GM20000 (cell line): ENCODE measurements around the gene DUSP8.
"Not testable (repeated sequence)": the region's sequence is repeated elsewhere in the genome, so short reads cannot be mapped to it uniquely, and the experiment has no call there.

Source experiments
- DNase-seq: peaks from one replicate; pipeline ENCODE4 v3.0.0; 2012; ENCODE audit warnings: low spot score
- TF ChIP-seq, protein P1 (sequence below): IDR thresholded peaks from 2 replicates; pipeline ENCODE4 v1.5.1; 2012; ENCODE audit warnings: mild to moderate bottlenecking, control low read depth; ENCODE audit errors: extremely low read depth, missing control alignments

Gene DUSP8

GRCh38 chr11:1516273-1517067, 55.6 kb downstream of the DUSP8 start:
- TF ChIP-seq, protein P1, sequence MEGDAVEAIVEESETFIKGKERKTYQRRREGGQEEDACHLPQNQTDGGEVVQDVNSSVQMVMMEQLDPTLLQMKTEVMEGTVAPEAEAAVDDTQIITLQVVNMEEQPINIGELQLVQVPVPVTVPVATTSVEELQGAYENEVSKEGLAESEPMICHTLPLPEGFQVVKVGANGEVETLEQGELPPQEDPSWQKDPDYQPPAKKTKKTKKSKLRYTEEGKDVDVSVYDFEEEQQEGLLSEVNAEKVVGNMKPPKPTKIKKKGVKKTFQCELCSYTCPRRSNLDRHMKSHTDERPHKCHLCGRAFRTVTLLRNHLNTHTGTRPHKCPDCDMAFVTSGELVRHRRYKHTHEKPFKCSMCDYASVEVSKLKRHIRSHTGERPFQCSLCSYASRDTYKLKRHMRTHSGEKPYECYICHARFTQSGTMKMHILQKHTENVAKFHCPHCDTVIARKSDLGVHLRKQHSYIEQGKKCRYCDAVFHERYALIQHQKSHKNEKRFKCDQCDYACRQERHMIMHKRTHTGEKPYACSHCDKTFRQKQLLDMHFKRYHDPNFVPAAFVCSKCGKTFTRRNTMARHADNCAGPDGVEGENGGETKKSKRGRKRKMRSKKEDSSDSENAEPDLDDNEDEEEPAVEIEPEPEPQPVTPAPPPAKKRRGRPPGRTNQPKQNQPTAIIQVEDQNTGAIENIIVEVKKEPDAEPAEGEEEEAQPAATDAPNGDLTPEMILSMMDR = no peak
- no peak for DNase-seq

DNA sequence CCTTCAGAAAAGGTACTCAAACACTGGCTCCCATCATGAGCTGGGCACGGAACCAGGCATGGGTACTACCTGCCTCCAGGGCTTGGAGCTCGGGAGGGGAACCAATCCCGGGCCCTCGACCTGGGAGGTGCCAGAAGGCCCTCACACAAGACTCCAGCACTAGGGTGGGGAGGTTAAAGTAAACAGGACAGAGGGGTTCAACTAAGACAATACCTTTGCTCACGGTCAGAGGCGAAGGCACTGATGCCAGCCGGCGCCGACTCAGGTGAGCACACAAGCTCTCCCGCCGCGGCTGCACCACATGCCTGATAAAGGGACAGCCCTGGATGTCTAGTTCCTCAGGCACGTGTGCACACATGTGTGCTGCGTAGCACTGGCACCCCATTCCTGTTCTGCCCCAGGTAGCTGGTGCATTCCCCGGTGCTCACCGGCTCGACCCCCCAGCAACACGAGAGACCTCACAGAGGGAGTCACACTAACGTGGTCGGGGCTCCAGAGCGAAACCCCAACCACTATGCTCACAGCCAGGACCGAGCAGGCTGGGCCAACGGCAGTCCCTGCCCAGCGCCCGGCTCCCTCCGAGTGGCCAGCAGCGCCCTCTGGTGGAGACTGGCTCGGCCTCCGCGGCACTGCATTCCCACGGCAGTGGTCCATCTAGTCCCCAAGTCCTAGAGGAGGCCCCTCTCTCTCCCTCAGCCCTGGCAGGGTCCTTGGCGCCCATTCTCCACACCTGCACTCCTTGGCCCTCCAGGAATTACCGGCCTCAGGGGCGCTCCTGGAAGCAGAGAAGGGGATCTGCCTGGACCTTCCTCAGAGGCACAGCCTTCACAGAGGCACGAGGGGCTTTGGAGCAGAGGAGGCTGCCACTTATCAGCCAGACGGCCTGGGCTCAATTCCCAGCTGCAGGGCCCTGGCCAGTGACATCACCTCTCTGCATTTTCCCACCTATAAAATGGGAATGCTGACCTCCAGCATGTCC, 56.7 kb downstream of the DUSP8 start:
- DNase-seq = peak; percentile 92
- TF ChIP-seq, protein P1 = peak; percentile 96

DNA sequence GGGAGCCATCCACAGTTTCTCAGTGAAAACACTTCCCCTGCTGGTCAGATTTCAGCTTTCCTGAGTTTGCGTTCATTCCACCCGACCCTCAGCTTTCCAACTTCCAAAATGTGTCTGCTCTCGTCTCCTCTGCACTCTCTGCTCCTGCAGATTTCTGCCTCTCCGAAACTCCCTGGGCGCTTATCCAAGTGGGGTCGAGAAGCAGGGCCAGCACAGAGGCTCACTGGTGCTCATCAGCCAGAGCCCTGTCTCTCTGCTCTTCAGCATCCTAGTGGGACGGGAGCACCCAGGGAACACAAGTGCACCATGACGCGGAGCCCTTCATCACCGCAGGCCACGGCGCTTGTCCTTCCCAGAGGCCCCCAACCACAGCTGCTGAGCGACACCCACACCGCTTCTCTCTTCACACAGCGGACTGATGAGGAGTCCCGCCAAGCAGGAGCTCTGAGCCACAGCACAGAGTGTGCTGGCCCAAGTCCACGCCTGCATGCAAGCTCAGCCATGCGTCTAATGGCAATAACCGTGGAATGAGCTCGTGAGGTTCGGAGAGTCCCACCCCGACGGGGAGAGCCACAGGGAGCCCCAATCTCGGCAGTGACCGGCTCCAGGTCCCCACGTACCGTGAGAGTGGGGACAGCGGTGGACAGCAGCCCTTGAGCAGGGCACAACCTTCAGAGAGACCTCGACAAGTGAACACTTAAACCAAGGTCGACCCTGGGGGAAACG, 57.6 kb downstream of the DUSP8 start:
- TF ChIP-seq, protein P1 = no peak
- DNase-seq = no peak

DNA sequence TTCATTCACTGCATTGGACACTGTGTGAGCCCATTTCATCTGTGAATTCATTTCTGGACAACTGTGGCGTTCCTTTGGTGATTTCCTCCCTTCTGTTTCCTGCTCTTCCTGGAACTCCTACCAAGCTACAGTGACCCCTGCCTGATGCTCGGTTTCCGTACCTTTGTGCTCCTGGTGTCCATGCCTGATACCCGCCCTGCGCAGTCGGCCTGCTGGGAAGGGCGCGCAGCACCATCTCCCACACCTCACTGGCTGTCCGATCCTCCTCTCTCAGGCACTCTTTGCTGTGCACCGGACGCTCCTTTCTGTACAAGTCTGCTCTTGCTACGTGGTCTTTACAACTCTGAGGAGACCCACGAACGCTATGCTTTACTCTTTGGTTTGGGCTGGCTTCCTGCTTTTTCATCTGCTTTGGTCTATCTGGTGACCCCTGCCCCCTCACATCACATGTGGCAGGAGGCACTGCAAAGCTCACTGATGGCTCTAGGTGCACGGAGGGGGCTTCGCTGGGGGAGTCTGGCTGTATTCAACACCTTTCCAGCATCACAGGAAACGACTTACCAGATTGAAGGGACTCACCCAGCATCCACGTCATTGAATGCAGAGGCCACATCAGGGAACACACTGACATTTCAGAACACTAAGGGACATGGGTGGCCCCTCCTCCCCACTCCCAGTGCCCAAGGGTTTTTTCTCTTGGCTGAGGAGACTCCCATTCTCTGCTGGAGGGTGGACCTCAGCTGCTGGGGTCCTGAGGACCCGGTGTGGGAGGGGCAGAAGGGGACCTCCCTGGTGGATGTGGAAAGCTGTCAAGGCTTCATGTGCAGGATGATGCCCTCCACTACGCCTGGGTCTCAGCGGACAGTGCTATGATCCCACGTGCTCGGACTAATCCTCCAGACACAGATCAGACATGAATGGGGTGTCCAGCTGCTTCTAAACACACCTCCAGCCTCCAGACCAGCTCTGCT, 58.5 kb downstream of the DUSP8 start:
- TF ChIP-seq, protein P1 = no peak
- DNase-seq = no peak

DNA sequence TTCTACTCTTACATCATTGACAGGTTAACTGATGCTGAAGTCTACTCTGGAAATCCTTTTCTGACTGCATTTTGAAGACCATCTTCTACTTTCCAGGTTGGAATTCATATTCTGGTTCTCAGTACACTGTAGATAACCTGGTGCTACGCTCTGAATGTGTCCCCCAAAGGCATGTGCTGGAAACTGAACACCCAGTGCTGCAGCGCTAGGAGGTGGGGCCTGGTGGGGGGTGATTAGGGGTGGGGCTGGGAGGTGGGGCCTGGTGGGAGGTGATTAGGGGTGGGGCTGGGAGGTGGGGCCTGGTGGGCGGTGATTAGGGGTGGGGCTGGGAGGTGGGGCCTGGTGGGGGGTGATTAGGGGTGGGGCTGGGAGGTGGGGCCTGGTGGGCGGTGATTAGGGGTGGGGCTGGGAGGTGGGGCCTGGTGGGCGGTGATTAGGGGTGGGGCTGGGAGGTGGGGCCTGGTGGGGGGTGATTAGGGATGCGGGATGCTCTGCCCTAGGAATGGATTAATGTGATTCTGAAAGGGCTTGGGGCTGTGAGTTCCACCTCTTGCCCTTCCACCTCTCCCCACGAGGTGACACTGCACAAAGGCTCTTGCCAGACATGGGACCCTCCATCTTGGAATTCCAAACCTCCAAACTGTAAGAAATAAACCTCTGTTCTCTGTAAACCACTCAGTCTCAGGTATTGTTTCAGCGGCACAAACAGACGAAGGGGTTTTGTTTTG, 59.4 kb downstream of the DUSP8 start:
- not testable (repeated sequence) for DNase-seq

DNA sequence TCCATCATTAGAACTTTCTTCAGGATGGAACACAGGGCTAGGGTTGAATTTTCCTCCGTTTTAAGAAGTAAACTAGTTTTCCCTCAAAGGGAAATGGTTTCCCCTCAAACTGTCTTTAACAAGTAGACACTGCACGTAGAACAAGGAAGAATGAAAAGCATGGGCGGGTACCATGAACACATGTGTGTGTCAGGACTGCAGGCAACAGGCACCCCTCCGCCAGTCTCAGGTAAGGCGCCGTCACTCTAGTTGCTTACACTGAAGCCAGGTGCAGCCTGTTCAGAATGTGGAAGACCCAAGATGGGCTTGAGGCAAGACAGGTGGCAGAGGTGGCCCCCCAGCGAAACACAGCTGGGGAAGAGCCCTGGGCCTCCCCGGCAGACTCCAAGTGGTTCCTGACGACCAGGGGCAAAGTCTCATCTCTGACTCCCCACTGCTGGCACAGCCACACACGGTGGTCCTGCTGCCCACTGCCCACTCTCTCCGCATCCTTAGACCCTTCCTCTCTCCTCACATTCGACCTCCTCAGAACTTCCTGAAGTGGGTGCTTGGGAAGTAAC, 60.1 kb downstream of the DUSP8 start:
- TF ChIP-seq, protein P1 = no peak

More for the DNA sequence above, 60.1 kb downstream of the DUSP8 start:
- DNase-seq = no peak
